H9 (cell line): ENCODE data around the gene SP3. TPM values are rescaled to one million over a fixed set of nuclear protein-coding genes. Genes with fewer than 3 reads are reported as not detected.

Experiments
- DNase-seq: peaks from one replicate; pipeline ENCODE4 v3.0.0-alpha.2; 2017
- H2AFZ ChIP-seq: one replicate; pipeline ENCODE4 v1.6.1; 2013; ENCODE audit warnings: mild to moderate bottlenecking, low read length, control low read depth, moderate library complexity
- H2AK5ac ChIP-seq: 2 replicates; pipeline ENCODE4 v1.6.1; 2013; ENCODE audit warnings: low read length, control low read depth, mixed read lengths; ENCODE audit not compliant: insufficient read length
- H2BK120ac ChIP-seq: one replicate; pipeline ENCODE4 v1.6.1; 2013; ENCODE audit warnings: low read depth, mild to moderate bottlenecking, low read length, control low read depth, inconsistent platforms; ENCODE audit not compliant: poor library complexity, severe bottlenecking
- H2BK12ac ChIP-seq: 2 replicates; pipeline ENCODE4 v1.6.1; 2013; ENCODE audit warnings: low read length, control low read depth, mixed read lengths, low read depth; ENCODE audit not compliant: insufficient read length
- H2BK15ac ChIP-seq: 2 replicates; pipeline ENCODE4 v1.6.1; 2013; ENCODE audit warnings: low read depth, low read length, control low read depth
- H2BK20ac ChIP-seq: one replicate; pipeline ENCODE4 v1.6.1; 2013; ENCODE audit warnings: low read depth, mild to moderate bottlenecking, low read length, control low read depth, inconsistent platforms; ENCODE audit not compliant: poor library complexity, severe bottlenecking
- H2BK5ac ChIP-seq: 2 replicates; pipeline ENCODE4 v1.6.1; 2013; ENCODE audit warnings: low read length, control low read depth, mixed read lengths; ENCODE audit not compliant: insufficient read length
- H3K14ac ChIP-seq: 2 replicates; pipeline ENCODE4 v1.6.1; 2013; ENCODE audit warnings: low read length, control low read depth; ENCODE audit not compliant: insufficient read depth
- H3K18ac ChIP-seq: 2 replicates; pipeline ENCODE4 v1.6.1; 2013; ENCODE audit warnings: low read depth, mild to moderate bottlenecking, mixed read lengths, low read length, control low read depth; ENCODE audit not compliant: insufficient read length
- H3K23ac ChIP-seq: 2 replicates; pipeline ENCODE4 v1.6.1; 2013; ENCODE audit warnings: low read length, control low read depth, mixed read lengths, low read depth; ENCODE audit not compliant: insufficient read length
- H3K23me2 ChIP-seq: 2 replicates; pipeline ENCODE4 v1.6.1; 2013; ENCODE audit warnings: low read depth, mild to moderate bottlenecking, mixed read lengths, low read length, control low read depth; ENCODE audit not compliant: insufficient read length, poor library complexity, severe bottlenecking
- H3K27ac ChIP-seq: 2 replicates; pipeline ENCODE4 v1.5.1; 2013; ENCODE audit warnings: low read length, control low read depth, mixed read lengths, low read depth; ENCODE audit not compliant: insufficient read length
- H3K27me3 ChIP-seq: 2 replicates; pipeline ENCODE4 v1.6.1; 2013; ENCODE audit warnings: low read length, control low read depth, inconsistent platforms; ENCODE audit not compliant: insufficient read depth
- H3K4ac ChIP-seq: 2 replicates; pipeline ENCODE4 v1.6.1; 2013; ENCODE audit warnings: low read depth, mild to moderate bottlenecking, control low read depth, inconsistent platforms, low read length, moderate library complexity
- H3K4me1 ChIP-seq: 2 replicates; pipeline ENCODE4 v1.6.1; 2013; ENCODE audit warnings: low read length, control low read depth, inconsistent platforms; ENCODE audit not compliant: insufficient read depth
- H3K4me2 ChIP-seq: 2 replicates; pipeline ENCODE4 v1.6.1; 2013; ENCODE audit warnings: low read length, control low read depth, mixed read lengths; ENCODE audit not compliant: insufficient read length, insufficient read depth
- H3K56ac ChIP-seq: 2 replicates; pipeline ENCODE4 v1.6.1; 2013; ENCODE audit warnings: low read depth, mild to moderate bottlenecking, mixed read lengths, low read length, control low read depth; ENCODE audit not compliant: insufficient read length
- H3K79me1 ChIP-seq: 2 replicates; pipeline ENCODE4 v1.6.1; 2013; ENCODE audit warnings: low read depth, mild to moderate bottlenecking, moderate library complexity, low read length, control low read depth, inconsistent platforms; ENCODE audit not compliant: insufficient read depth, poor library complexity, severe bottlenecking
- H3K79me2 ChIP-seq: 2 replicates; pipeline ENCODE4 v1.6.1; 2013; ENCODE audit warnings: low read length, control low read depth, inconsistent platforms; ENCODE audit not compliant: insufficient read depth
- H3K9ac ChIP-seq: 2 replicates; pipeline ENCODE4 v1.6.1; 2013; ENCODE audit warnings: low read length, control low read depth, mixed read lengths; ENCODE audit not compliant: insufficient read length; ENCODE audit errors: extremely low read depth
- H3K9me3 ChIP-seq: one replicate; pipeline ENCODE4 v1.6.1; 2013; ENCODE audit warnings: low read depth, low read length, inconsistent platforms; ENCODE audit not compliant: control insufficient read depth
- H3T11ph ChIP-seq: one replicate; pipeline ENCODE4 v1.6.1; 2013; ENCODE audit warnings: mild to moderate bottlenecking, low read length, control low read depth, inconsistent platforms
- H4K20me1 ChIP-seq: one replicate; pipeline ENCODE4 v1.6.1; 2013; ENCODE audit not compliant: control insufficient read depth, insufficient read length, insufficient read depth
- H4K5ac ChIP-seq: 2 replicates; pipeline ENCODE4 v1.6.1; 2013; ENCODE audit warnings: low read depth, mild to moderate bottlenecking, mixed read lengths, low read length, control low read depth; ENCODE audit not compliant: insufficient read length
- H4K8ac ChIP-seq: replicated peaks from 2 replicates; pipeline ENCODE4 v1.6.1; 2013; ENCODE audit warnings: low read length, control low read depth, mixed read lengths, low read depth; ENCODE audit not compliant: insufficient read length
- H4K91ac ChIP-seq: 2 replicates; pipeline ENCODE4 v1.6.1; 2013; ENCODE audit warnings: low read depth, mild to moderate bottlenecking, moderate library complexity, mixed read lengths, low read length, control low read depth; ENCODE audit not compliant: insufficient read length
- H3K27ac Mint-ChIP-seq, 3 experiments: 2 replicates in 2 of 3; 3 replicates in 1 of 3; pipeline ENCODE4 v1.8.0; 2020 to 2021; ENCODE audit warnings: mixed read lengths in 3 of 3, mild to moderate bottlenecking in 1 of 3, moderate library complexity in 1 of 3
- H3K27me3 Mint-ChIP-seq: 2 replicates; pipeline ENCODE4 v1.8.0; 2021; ENCODE audit warnings: low read depth, mild to moderate bottlenecking, moderate library complexity, mixed read lengths
- H3K36me3 Mint-ChIP-seq, 3 experiments: 2 replicates in 2 of 3; 3 replicates in 1 of 3; pipeline ENCODE4 v1.8.0; 2020 to 2021; ENCODE audit warnings: low read depth in 3 of 3, mixed read lengths in 3 of 3; ENCODE audit not compliant: insufficient read depth in 1 of 3
- H3K4me1 Mint-ChIP-seq, 2 experiments: 2 replicates each; pipeline ENCODE4 v1.8.0; 2020; ENCODE audit warnings: mixed read lengths in 2 of 2
- H3K4me3 Mint-ChIP-seq, 2 experiments: 2 replicates in 1 of 2; 3 replicates in 1 of 2; pipeline ENCODE4 v1.8.0; 2020 to 2021; ENCODE audit warnings: mild to moderate bottlenecking in 2 of 2, mixed read lengths in 2 of 2, moderate library complexity in 1 of 2
- H3K9me3 Mint-ChIP-seq, 2 experiments: 2 replicates in 1 of 2; 3 replicates in 1 of 2; pipeline ENCODE4 v1.8.0; 2020; ENCODE audit warnings: mild to moderate bottlenecking in 2 of 2, mixed read lengths in 2 of 2, moderate library complexity in 1 of 2
- CTCF ChIP-seq: fragments of 200-600 bp; sonication (generic); conservative IDR thresholded peaks from 3 replicates; pipeline ENCODE4 v1.8.0; 2021; ENCODE audit warnings: antibody characterized with exemption, mild to moderate bottlenecking
- WGBS: extraction: QIAGEN DNeasy Blood & Tissue Kit; methylation state at CpG from one replicate; pipeline ENCODE4 v1.1.7; 2013; ENCODE audit warnings: missing lambda C conversion rate, low lambda C conversion rate, mixed read lengths; ENCODE audit not compliant: insufficient read length; ENCODE audit errors: extremely low coverage; 5-methylcytosine and 5-hydroxymethylcytosine counted together
- total RNA-seq: library from RNA; stranded (reverse); gene quantifications from 2 replicates; pipeline ENCODE4 v1.2.1, GENCODE V29; 2021

Gene SP3
- total RNA-seq, 1 experiment from 2014 or later, result 86.3 TPM

DNA sequence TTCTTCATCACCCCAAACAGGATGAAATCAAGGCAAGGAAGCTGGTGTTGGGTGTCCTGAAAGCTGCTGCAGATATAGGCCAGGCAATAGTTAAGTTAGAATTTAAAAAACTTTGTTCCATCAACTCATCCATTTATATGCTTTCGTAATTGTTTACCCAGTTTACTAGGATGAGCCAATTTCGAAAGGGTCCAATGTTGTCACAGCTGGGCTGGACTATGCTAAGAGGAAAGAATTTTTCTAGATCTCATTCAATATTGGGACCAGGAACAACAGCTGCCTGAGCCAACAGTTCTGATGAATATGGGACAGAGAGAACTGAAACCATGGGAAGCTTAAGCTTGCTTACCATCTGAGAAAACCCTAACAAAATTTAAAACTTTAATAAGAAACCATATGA lies 21.6 kb upstream of the SP3 start:
- Histone ChIP-seq H3K14ac (no peak overlapping the region), H4K20me1 (no peaks in the 10 kb centered on the region), H3K27me3 (no peaks in the 10 kb centered on the region), H3K9ac (no peak overlapping the region), H3K23ac (no peak overlapping the region), H3K4ac (no peak overlapping the region), H3K79me2 (no peaks in the 10 kb centered on the region), H2BK15ac (no peak overlapping the region), H3K27ac (no peak overlapping the region), H2BK120ac (no peak overlapping the region), H3K56ac (no peak overlapping the region), H3K79me1 (no peaks in the 10 kb centered on the region), H3K4me2 (no peak overlapping the region), H3K9me3 (no peaks in the 10 kb centered on the region), H3K23me2 (no peaks in the 10 kb centered on the region), H4K8ac (no peak overlapping the region), H2BK5ac (no peak overlapping the region), H4K5ac (no peak overlapping the region), H2AFZ (no peak overlapping the region), H3K18ac (no peak overlapping the region), H3T11ph (no peak overlapping the region), H3K4me1 (peaks cover 4% of the 10 kb centered on the region; the same call in 1 of the 2 replicates), H2AK5ac (no peak overlapping the region), H4K91ac (no peak overlapping the region), H2BK20ac (no peak overlapping the region), H2BK12ac (no peak overlapping the region)
- H3K36me3 Mint-ChIP-seq, result no peaks in the 10 kb centered on the region
- no peaks in the 10 kb centered on the region for H3K9me3 Mint-ChIP-seq
- no peak overlapping the region for H3K4me3 Mint-ChIP-seq
- peaks cover 15 to 16% of the 10 kb centered on the region in 2 experiments for H3K4me1 Mint-ChIP-seq
- peaks cover 1% of the 10 kb centered on the region; the same call in 1 of the 2 replicates for H3K27me3 Mint-ChIP-seq
- no peak for DNase-seq
- no CpG with 5 or more reads among the region's 2 CpGs for WGBS
- H3K27ac Mint-ChIP-seq, result no peak overlapping the region
- no peak for TF ChIP-seq CTCF
